ENCODE results near the gene MED22. TPM values are rescaled to one million over a fixed set of nuclear protein-coding genes. Genes with fewer than 3 reads are reported as not detected.

Gene MED22
- total and polyA plus RNA-seq, 2 of the 8 experiments (the other 6 are each of a cell fraction or from before 2014, with no cell fraction given) = 56.4 to 68.4 TPM

DNA sequence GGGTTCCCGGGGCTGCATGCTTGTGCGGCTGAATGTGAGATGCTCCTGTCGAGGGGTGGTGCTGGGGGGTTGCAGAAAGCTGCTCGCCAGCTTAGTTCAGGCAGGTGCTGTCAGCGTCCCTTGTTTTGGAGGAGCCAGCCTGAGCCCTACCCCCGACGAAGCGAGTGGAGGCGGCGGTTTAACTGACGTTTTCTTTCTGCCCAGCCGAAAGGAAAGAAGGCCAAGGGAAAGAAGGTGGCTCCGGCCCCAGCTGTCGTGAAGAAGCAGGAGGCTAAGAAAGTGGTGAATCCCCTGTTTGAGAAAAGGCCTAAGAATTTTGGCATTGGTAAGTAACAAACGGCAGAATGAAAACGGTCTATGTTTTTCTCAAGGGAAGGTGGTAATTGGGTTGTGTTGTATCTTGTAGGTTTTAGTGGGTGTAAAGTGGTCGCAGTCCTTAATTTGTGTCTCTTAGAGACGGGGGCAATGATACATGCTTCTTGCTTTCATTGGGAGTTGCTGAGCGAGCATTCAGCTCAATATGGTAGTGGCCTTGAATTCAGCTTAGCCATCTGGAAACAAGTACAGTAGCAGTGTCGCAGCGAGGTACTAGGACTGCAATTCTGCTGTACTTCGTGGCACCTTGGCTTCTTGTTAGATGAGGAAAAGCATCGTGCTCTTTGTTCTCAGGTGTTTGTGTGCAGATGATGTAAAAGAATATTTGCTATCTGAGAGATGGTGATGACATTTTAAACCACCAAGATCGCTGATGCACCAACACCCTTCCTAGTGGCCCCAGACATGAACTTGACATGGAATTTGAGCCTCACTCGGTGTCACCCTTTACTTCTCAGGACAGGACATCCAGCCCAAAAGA, 1.0 kb upstream of the MED22 start:
- peak overlapping the region; percentile 100 for H2BK5ac ChIP-seq (ENCODE audit: low read depth, low read length)
- peaks cover 9 to 39% of the 10 kb centered on the region in 2 experiments for H3K79me2 ChIP-seq (ENCODE audit: control insufficient read depth in 1 of 2, insufficient read depth in 2 of 2, low read length in 2 of 2)
- peak overlapping the region; percentile 97 for H4K5ac ChIP-seq (ENCODE audit: insufficient read length, low read depth, low read length)
- ChIA-PET CTCF (ENCODE audit: partially characterized antibody) (interaction anchor here (0.6 to 3.3 kb wide), 4 partner anchors 8 to 127 kb away, joined by 3 to 22 read pairs (median 3); partner anchors contain the start of genes SURF1 and SURF2), POLR2A (ENCODE audit: partially characterized antibody) (interaction anchor here (0.7 to 16.1 kb wide), 28 partner anchors 4 to 260 kb away, joined by 3 to 461 read pairs (median 5); partner anchors contain the start of genes ADAMTS13, FAM163B, MED22 and REXO4)
- peaks cover 9% of the 10 kb centered on the region; the same call in 1 of the 2 replicates for H3K23me2 ChIP-seq (ENCODE audit: low read depth, low read length)
- H3K4me3 ChIP-seq (ENCODE audit: extremely low read depth in 1 of 4, insufficient read depth in 2 of 4, low read depth in 3 of 4, low read length in 4 of 4) = peak overlapping the region; percentile 93 to 100 (median 96)
- peaks cover 30 to 69% (median 57%) of the 10 kb centered on the region in 4 experiments for H3K36me3 ChIP-seq (ENCODE audit: control insufficient read depth in 2 of 4, insufficient read depth in 4 of 4, low read length in 3 of 4)
- no peak overlapping the region for H2BK12ac ChIP-seq (ENCODE audit: low read depth, low read length)
- no peaks in the 10 kb centered on the region for H3K27me3 ChIP-seq (replicated peaks in 1 of 4; ENCODE audit: control insufficient read depth in 3 of 4, extremely low read depth in 1 of 4, insufficient read depth in 3 of 4, low read length in 3 of 4)
- no peak overlapping the region for H2BK15ac ChIP-seq (ENCODE audit: low read length)
- H2BK120ac ChIP-seq (replicated peaks; ENCODE audit: low read depth, low read length) = no peak overlapping the region
- peak overlapping the region; percentile 91 to 97 for H3K4me2 ChIP-seq (ENCODE audit: insufficient read depth in 1 of 2, low read depth in 2 of 2, low read length in 2 of 2)
- peak overlapping the region; percentile 98 to 99 (median 98) for H3K9ac ChIP-seq (replicated peaks in 1 of 4; ENCODE audit: extremely low read depth in 1 of 4, low read depth in 3 of 4, low read length in 3 of 4)
- peak overlapping the region; percentile 75; the same call in 1 of the 2 replicates for H2AK5ac ChIP-seq (ENCODE audit: low read depth, low read length)
- H2BK20ac ChIP-seq (ENCODE audit: low read length) = no peak overlapping the region
- peak overlapping the region; percentile 97 for H3K4ac ChIP-seq (replicated peaks; ENCODE audit: insufficient read length, low read depth, low read length)
- H3K14ac ChIP-seq (ENCODE audit: insufficient read length) = no peak overlapping the region
- H4K8ac ChIP-seq (ENCODE audit: extremely low read depth, insufficient read depth, low read length) = peak overlapping the region; percentile 100; the same call in 1 of the 2 replicates
- TF ChIP-seq TBP (IDR thresholded peaks at IDR 0.05; ENCODE audit: low read depth, low read length) = no peak
- TF ChIP-seq POLR2AphosphoS5 (IDR thresholded peaks at IDR 0.05; ENCODE audit: low read depth, low read length) = peak; percentile 42; the same call in 1 of the 2 replicates
- TF ChIP-seq POLR2A (IDR thresholded peaks at IDR 0.05; ENCODE audit: control extremely low read depth in 1 of 2, low read depth in 2 of 2, low read length in 2 of 2) = peak in 1 of 2 experiments; percentile 18; a peak in 1 of 3 replicates
- no peak overlapping the region for H3K23ac ChIP-seq (ENCODE audit: insufficient read length)
- peak overlapping the region; percentile 81 for H3K56ac ChIP-seq (replicated peaks; ENCODE audit: insufficient read length, low read depth, low read length)
- peak overlapping the region; percentile 96; the same call in 1 of the 2 replicates for H3K18ac ChIP-seq (ENCODE audit: extremely low read depth, low read length)
- no peak for FAIRE-seq
- peaks cover 14 to 29% of the 10 kb centered on the region in 2 experiments for H4K20me1 ChIP-seq (replicated peaks in 1 of 2; ENCODE audit: control insufficient read depth in 1 of 2, insufficient read depth in 2 of 2, low read length in 2 of 2)
- WGBS, 2 experiments (ENCODE audit: extremely low coverage in 1 of 2, insufficient coverage in 1 of 2, insufficient read length in 1 of 2, insufficient replicate concordance in 2 of 2, low coverage in 1 of 2, low lambda C conversion rate in 2 of 2, missing lambda C conversion rate in 1 of 2) = 19% methylated on average over 23 of the region's 25 CpGs; no CpG with 5 or more reads in 1 of the 2 experiments
- peaks cover 14% of the 10 kb centered on the region for H3K79me1 ChIP-seq (ENCODE audit: low read depth, low read length)
- peaks cover 0 to 10% (median 7%) of the 10 kb centered on the region in 4 experiments; a peak in 6 of 7 replicates for H3K4me1 ChIP-seq (replicated peaks in 1 of 4; ENCODE audit: control insufficient read depth in 3 of 4, insufficient read depth in 4 of 4, low read length in 3 of 4)
- peak overlapping the region; percentile 99 for H3K27ac ChIP-seq (ENCODE audit: low read depth, low read length)
- H2AFZ ChIP-seq (ENCODE audit: low read length) = no peak overlapping the region
- DNase-seq (ENCODE audit: low read depth in 1 of 2, low spot score in 2 of 2) = no peak
- no peaks in the 10 kb centered on the region for H3K9me3 ChIP-seq (ENCODE audit: insufficient read depth in 2 of 2, low read depth in 1 of 2, low read length in 1 of 2)
- peak overlapping the region; percentile 87 for H4K91ac ChIP-seq (replicated peaks; ENCODE audit: insufficient read length, low read length)

All from H1 (cell line).